H1 (cell line): ENCODE results near the gene UBQLN3. TPM values are rescaled to one million over a fixed set of nuclear protein-coding genes. Genes with fewer than 3 reads are reported as not detected.

Experiments
- GABPA ChIP-seq: IDR thresholded peaks from 2 replicates; pipeline ENCODE4 v1.6.1; 2011; ENCODE audit warnings: mild to moderate bottlenecking, low read length, moderate library complexity, borderline replicate concordance; ENCODE audit not compliant: insufficient read depth
- YY1 ChIP-seq: IDR thresholded peaks from 2 replicates; pipeline ENCODE4 v1.6.1; 2011; ENCODE audit warnings: low read depth, mild to moderate bottlenecking, low read length
- polyA plus RNA-seq, 7 experiments: library from polyadenylated mRNA; depleted of rRNA in 3 of 7; stranded (reverse) in 5 of 7; unstranded in 2 of 7; fragments of >200 nt in 5 of 7; fragments of 200-250 nt in 2 of 7; gene quantifications; 1 replicate in 5 of 7; 2 replicates in 1 of 7; 4 replicates in 1 of 7; pipeline versions ENCODE4 v1.2.1 to v1.2.3, GENCODE V29; 2011 to 2013; ENCODE audit warnings: missing spikeins in 2 of 7, mixed read lengths in 2 of 7
- total RNA-seq: library from RNA; stranded (reverse); fragmentation: NEBNext Ultra II Directional; extraction: Animal tissue kit (Norgen Biotek cat#: 25700); gene quantifications from 2 replicates; pipeline ENCODE4 v1.2.1, GENCODE V29; 2021

UBQLN3 gene
- total and polyA plus RNA-seq, 2 of the 8 experiments (the other 6 are each of a cell fraction or from before 2014, with no cell fraction given): not detected

- TF ChIP-seq GABPA (no peak), YY1 (no peak)
Measured at GRCh38 chr11:5536482-5536881, 26.7 kb upstream of the UBQLN3 start (continued).
